HEK293 (cell line): ENCODE data around the gene STYK1.

Experiments
- CTCF ChIA-PET: fragments of 350-600 bp; formaldehyde crosslinking; extraction: SDS; loops from one replicate; lab custom pipeline; 2021; ENCODE audit warnings: antibody characterized with exemption; lab: Yijun Ruan, JAX
- POLR2A ChIA-PET: fragments of 300-600 bp; formaldehyde crosslinking; extraction: SDS; loops from one replicate; lab custom pipeline; 2020; ENCODE audit warnings: antibody characterized with exemption, inconsistent platforms; lab: Yijun Ruan, JAX
- H3K27ac ChIP-seq: fragments of 200-500 bp; sonication (Bioruptor generic); 2 replicates; pipeline ENCODE4 v1.5.1; 2014; ENCODE audit warnings: low read depth, low read length, control low read depth, inconsistent platforms; ENCODE audit errors: extremely low read depth
- H3K36me3 ChIP-seq, 2 experiments: fragments of 200-500 bp in 1 of 2; sonication (Bioruptor generic) in 1 of 2; 1 replicate in 1 of 2; 2 replicates in 1 of 2; pipeline ENCODE4 v1.5.1; 2014 to 2017; ENCODE audit warnings: inconsistent platforms in 2 of 2, low read length in 2 of 2; ENCODE audit not compliant: control insufficient read depth in 2 of 2, insufficient read depth in 1 of 2
- H3K4me1 ChIP-seq: fragments of 200-500 bp; sonication (Bioruptor generic); 2 replicates; pipeline ENCODE4 v1.5.1; 2014; ENCODE audit warnings: mild to moderate bottlenecking, low read length, inconsistent platforms; ENCODE audit not compliant: control insufficient read depth, insufficient read depth
- H3K4me3 ChIP-seq: 2 replicates; pipeline ENCODE4 v1.5.1; 2011; ENCODE audit warnings: low read depth, mild to moderate bottlenecking, control low read depth, low read length, moderate library complexity
- H3K9me3 ChIP-seq: fragments of 200-500 bp; sonication (Bioruptor generic); 2 replicates; pipeline ENCODE4 v1.5.1; 2014; ENCODE audit warnings: low read depth, low read length, inconsistent platforms; ENCODE audit not compliant: control insufficient read depth, insufficient read depth
- BCL11B ChIP-seq: fragments of 450-650 bp; formaldehyde crosslinking; IDR thresholded peaks from 2 replicates; pipeline ENCODE4 v1.5.1; 2016; ENCODE audit warnings: low read depth, missing biosample characterization, missing genetic modification characterization
- GLI4 ChIP-seq: fragments of 450-650 bp; formaldehyde crosslinking; IDR thresholded peaks from 2 replicates; pipeline ENCODE4 v1.5.1; 2016; ENCODE audit warnings: missing biosample characterization, missing genetic modification characterization
- KLF1 ChIP-seq: fragments of 450-650 bp; formaldehyde crosslinking; IDR thresholded peaks from 2 replicates; pipeline ENCODE4 v1.5.1; 2016; ENCODE audit warnings: missing biosample characterization, missing genetic modification characterization
- ZBTB11 ChIP-seq: fragments of 450-650 bp; formaldehyde crosslinking; conservative IDR thresholded peaks from 2 replicates; pipeline ENCODE4 v1.5.1; 2016; ENCODE audit warnings: low read depth, missing biosample characterization, missing genetic modification characterization
- ZIC2 ChIP-seq: fragments of 450-650 bp; formaldehyde crosslinking; IDR thresholded peaks from 2 replicates; pipeline ENCODE4 v1.5.1; 2016; ENCODE audit warnings: missing biosample characterization, missing genetic modification characterization
- ZNF114 ChIP-seq: fragments of 450-650 bp; formaldehyde crosslinking; IDR thresholded peaks from 2 replicates; pipeline ENCODE4 v1.5.0; 2017; ENCODE audit warnings: missing biosample characterization, missing genetic modification characterization
- ZNF157 ChIP-seq: fragments of 450-650 bp; formaldehyde crosslinking; IDR thresholded peaks from 2 replicates; pipeline ENCODE4 v1.5.1; 2016; ENCODE audit warnings: missing biosample characterization, missing genetic modification characterization
- ZNF223 ChIP-seq: fragments of 450-650 bp; formaldehyde crosslinking; IDR thresholded peaks from 2 replicates; pipeline ENCODE4 v1.5.1; 2016; ENCODE audit warnings: missing biosample characterization, missing genetic modification characterization
- ZNF335 ChIP-seq: fragments of 450-650 bp; formaldehyde crosslinking; conservative IDR thresholded peaks from 2 replicates; pipeline ENCODE4 v1.5.1; 2016; ENCODE audit warnings: missing biosample characterization, missing genetic modification characterization
- ZNF350 ChIP-seq: fragments of 450-650 bp; formaldehyde crosslinking; IDR thresholded peaks from 2 replicates; pipeline ENCODE4 v1.5.0; 2017; ENCODE audit warnings: missing biosample characterization, mild to moderate bottlenecking, missing genetic modification characterization
- ZNF362 ChIP-seq: fragments of 450-650 bp; formaldehyde crosslinking; IDR thresholded peaks from 2 replicates; pipeline ENCODE4 v1.5.1; 2016; ENCODE audit warnings: missing biosample characterization, missing genetic modification characterization
- ZNF37A ChIP-seq: fragments of 450-650 bp; IDR thresholded peaks from 2 replicates; pipeline ENCODE4 v1.5.1; 2018; ENCODE audit warnings: missing biosample characterization, missing genetic modification characterization
- ZNF433 ChIP-seq: fragments of 450-650 bp; formaldehyde crosslinking; IDR thresholded peaks from 2 replicates; pipeline ENCODE4 v1.5.1; 2016; ENCODE audit warnings: missing biosample characterization, missing genetic modification characterization, low read depth
- ZNF549 ChIP-seq: fragments of 450-650 bp; IDR thresholded peaks from 2 replicates; pipeline ENCODE4 v1.5.1; 2018; ENCODE audit warnings: missing biosample characterization, missing genetic modification characterization, mild to moderate bottlenecking, inconsistent platforms, moderate library complexity
- ZNF660 ChIP-seq: fragments of 450-650 bp; IDR thresholded peaks from 2 replicates; pipeline ENCODE4 v1.5.1; 2018; ENCODE audit warnings: missing biosample characterization, mild to moderate bottlenecking, missing genetic modification characterization
- ZNF670 ChIP-seq: fragments of 450-650 bp; formaldehyde crosslinking; IDR thresholded peaks from 2 replicates; pipeline ENCODE4 v1.5.1; 2016; ENCODE audit warnings: missing biosample characterization, missing genetic modification characterization, low read depth
- TF ChIP-seq, protein P1 (sequence below): fragments of 450-650 bp; formaldehyde crosslinking; IDR thresholded peaks from 2 replicates; pipeline ENCODE4 v1.5.1; 2016; ENCODE audit warnings: missing biosample characterization, missing genetic modification characterization, borderline replicate concordance
- TF ChIP-seq, protein P2 (sequence below): fragments of 450-650 bp; formaldehyde crosslinking; IDR thresholded peaks from 2 replicates; pipeline ENCODE4 v1.5.1; 2016; ENCODE audit warnings: missing biosample characterization, missing genetic modification characterization
- TF ChIP-seq, protein P3 (sequence below): fragments of 450-650 bp; formaldehyde crosslinking; IDR thresholded peaks from 2 replicates; pipeline ENCODE4 v1.5.1; 2016; ENCODE audit warnings: missing biosample characterization, missing genetic modification characterization

STYK1 gene

DNA sequence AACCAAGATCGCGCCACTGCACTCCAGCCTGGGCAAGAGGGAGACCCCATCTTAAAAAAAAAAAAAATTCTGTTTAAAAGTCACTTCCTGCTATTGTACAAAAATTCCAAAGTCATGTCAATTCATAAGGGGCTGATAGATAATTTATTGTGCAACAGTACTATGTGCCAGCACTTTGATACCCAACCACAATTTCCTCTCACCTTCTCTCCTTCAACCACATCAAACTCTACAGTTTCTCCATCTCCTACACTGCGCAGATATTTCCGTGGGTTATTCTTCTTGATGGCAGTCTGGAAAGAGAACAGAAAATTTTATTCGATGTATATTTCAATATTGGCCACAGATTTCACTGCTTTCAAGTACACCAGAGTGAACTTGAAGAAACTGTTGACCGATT, 41.6 kb upstream of the STYK1 start (continued):
- TF ChIP-seq, protein P1, sequence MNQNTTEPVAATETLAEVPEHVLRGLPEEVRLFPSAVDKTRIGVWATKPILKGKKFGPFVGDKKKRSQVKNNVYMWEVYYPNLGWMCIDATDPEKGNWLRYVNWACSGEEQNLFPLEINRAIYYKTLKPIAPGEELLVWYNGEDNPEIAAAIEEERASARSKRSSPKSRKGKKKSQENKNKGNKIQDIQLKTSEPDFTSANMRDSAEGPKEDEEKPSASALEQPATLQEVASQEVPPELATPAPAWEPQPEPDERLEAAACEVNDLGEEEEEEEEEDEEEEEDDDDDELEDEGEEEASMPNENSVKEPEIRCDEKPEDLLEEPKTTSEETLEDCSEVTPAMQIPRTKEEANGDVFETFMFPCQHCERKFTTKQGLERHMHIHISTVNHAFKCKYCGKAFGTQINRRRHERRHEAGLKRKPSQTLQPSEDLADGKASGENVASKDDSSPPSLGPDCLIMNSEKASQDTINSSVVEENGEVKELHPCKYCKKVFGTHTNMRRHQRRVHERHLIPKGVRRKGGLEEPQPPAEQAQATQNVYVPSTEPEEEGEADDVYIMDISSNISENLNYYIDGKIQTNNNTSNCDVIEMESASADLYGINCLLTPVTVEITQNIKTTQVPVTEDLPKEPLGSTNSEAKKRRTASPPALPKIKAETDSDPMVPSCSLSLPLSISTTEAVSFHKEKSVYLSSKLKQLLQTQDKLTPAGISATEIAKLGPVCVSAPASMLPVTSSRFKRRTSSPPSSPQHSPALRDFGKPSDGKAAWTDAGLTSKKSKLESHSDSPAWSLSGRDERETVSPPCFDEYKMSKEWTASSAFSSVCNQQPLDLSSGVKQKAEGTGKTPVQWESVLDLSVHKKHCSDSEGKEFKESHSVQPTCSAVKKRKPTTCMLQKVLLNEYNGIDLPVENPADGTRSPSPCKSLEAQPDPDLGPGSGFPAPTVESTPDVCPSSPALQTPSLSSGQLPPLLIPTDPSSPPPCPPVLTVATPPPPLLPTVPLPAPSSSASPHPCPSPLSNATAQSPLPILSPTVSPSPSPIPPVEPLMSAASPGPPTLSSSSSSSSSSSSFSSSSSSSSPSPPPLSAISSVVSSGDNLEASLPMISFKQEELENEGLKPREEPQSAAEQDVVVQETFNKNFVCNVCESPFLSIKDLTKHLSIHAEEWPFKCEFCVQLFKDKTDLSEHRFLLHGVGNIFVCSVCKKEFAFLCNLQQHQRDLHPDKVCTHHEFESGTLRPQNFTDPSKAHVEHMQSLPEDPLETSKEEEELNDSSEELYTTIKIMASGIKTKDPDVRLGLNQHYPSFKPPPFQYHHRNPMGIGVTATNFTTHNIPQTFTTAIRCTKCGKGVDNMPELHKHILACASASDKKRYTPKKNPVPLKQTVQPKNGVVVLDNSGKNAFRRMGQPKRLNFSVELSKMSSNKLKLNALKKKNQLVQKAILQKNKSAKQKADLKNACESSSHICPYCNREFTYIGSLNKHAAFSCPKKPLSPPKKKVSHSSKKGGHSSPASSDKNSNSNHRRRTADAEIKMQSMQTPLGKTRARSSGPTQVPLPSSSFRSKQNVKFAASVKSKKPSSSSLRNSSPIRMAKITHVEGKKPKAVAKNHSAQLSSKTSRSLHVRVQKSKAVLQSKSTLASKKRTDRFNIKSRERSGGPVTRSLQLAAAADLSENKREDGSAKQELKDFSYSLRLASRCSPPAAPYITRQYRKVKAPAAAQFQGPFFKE (tag by site-specific recombination) = no peak
- TF ChIP-seq ZNF660 (tag by site-specific recombination) (no peak), KLF1 (tag by site-specific recombination) (no peak)

DNA sequence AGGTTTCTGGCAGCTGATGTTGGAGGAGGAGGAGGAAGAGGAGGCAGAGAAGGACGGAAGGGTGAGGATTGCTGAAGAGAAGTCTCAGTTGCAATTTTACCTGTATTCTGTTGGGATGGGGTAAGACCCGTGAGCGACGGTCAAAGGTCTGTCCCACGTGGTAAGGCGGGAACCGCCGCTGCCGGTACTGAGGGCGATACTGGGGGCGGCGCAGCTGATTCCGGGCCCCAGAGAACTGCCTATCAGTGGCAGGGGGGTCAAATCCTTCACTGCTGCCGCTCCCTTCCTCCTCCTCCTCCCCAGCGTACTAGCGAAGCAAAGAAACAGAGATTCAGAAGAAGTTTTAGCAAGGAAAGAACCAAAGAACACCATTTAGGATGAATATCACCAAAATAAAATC, 36.0 kb upstream of the STYK1 start:
- H3K4me3 ChIP-seq = no peak overlapping the region
- POLR2A ChIA-PET = no interaction called here
- no peak overlapping the region for H3K27ac ChIP-seq
- H3K36me3 ChIP-seq = peaks cover 83 to 94% of the 10 kb centered on the region in 2 experiments
- no peak for TF ChIP-seq ZNF433 (tag by site-specific recombination)
- TF ChIP-seq, protein P2, sequence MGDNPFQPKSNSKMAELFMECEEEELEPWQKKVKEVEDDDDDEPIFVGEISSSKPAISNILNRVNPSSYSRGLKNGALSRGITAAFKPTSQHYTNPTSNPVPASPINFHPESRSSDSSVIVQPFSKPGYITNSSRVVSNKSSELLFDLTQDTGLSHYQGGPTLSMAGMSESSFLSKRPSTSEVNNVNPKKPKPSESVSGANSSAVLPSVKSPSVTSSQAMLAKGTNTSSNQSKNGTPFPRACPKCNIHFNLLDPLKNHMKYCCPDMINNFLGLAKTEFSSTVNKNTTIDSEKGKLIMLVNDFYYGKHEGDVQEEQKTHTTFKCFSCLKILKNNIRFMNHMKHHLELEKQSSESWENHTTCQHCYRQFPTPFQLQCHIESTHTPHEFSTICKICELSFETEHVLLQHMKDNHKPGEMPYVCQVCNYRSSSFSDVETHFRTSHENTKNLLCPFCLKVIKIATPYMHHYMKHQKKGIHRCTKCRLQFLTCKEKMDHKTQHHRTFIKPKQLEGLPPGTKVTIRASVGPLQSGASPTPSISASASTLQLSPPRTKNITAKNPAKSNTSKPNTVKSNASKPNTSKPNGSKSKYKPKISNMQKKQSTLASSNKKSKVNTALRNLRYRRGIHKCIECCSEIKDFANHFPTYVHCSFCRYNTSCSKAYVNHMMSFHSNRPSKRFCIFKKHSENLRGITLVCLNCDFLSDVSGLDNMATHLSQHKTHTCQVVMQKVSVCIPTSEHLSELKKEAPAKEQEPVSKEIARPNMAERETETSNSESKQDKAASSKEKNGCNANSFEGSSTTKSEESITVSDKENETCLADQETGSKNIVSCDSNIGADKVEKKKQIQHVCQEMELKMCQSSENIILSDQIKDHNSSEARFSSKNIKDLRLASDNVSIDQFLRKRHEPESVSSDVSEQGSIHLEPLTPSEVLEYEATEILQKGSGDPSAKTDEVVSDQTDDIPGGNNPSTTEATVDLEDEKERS (tag by site-specific recombination) = no peak
- no peak for TF ChIP-seq ZNF670 (tag by site-specific recombination)
- no peak for TF ChIP-seq ZNF549 (tag by site-specific recombination)
- TF ChIP-seq ZBTB11 (tag by site-specific recombination) = no peak
- TF ChIP-seq ZNF157 = no peak
- CTCF ChIA-PET = no interaction called here
- H3K9me3 ChIP-seq = no peaks in the 10 kb centered on the region
- H3K4me1 ChIP-seq = no peaks in the 10 kb centered on the region

GRCh38 chr12:10708862-10709261, 35.0 kb upstream of the STYK1 start:
- CTCF ChIA-PET = interaction anchor here (0.6 to 4.2 kb wide), 3 partner anchors 32 to 76 kb away, joined by 3 to 20 read pairs (median 5); no protein-coding TSS in a partner anchor
- Histone ChIP-seq H3K4me3 (no peak overlapping the region), H3K4me1 (no peaks in the 10 kb centered on the region), H3K36me3 (peaks cover 85 to 94% of the 10 kb centered on the region in 2 experiments), H3K9me3 (no peaks in the 10 kb centered on the region), H3K27ac (no peak overlapping the region)
- POLR2A ChIA-PET = interaction anchor here (1.4 kb wide), 1 partner anchor 8 kb away, joined by 3 read pairs; no protein-coding TSS in a partner anchor
- TF ChIP-seq BCL11B (tag by site-specific recombination) (no peak), ZIC2 (tag by site-specific recombination) (no peak), ZNF37A (tag by site-specific recombination) (no peak), ZNF114 (no peak), ZNF335 (no peak), ZNF362 (tag by site-specific recombination) (no peak), ZNF350 (no peak), ZNF223 (tag by site-specific recombination) (no peak), GLI4 (no peak)
- TF ChIP-seq, protein P3, sequence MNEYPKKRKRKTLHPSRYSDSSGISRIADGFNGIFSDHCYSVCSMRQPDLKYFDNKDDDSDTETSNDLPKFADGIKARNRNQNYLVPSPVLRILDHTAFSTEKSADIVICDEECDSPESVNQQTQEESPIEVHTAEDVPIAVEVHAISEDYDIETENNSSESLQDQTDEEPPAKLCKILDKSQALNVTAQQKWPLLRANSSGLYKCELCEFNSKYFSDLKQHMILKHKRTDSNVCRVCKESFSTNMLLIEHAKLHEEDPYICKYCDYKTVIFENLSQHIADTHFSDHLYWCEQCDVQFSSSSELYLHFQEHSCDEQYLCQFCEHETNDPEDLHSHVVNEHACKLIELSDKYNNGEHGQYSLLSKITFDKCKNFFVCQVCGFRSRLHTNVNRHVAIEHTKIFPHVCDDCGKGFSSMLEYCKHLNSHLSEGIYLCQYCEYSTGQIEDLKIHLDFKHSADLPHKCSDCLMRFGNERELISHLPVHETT (tag by site-specific recombination) = no peak
